Activated T-helper 1 cell treated with anti-CD3 and anti-CD28 coated beads, Interleukin-2, amount 50 U/mL, for 16 hours (primary cell): ENCODE data around the gene SPATA31E1.
"Not testable (repeated sequence)": the region's sequence is repeated elsewhere in the genome, so short reads cannot be mapped to it uniquely, and the experiment has no call there.

Experiments
- DNase-seq, 2 donors: peaks; one replicate each; pipeline ENCODE4 v3.0.0-alpha.2; 2020; ENCODE audit warnings: low read depth in 1 of 2, low spot score in 1 of 2

SPATA31E1 gene

GRCh38 chr9:87919013-87919412, 36.3 kb downstream of the SPATA31E1 start:
- DNase-seq = not testable (repeated sequence)

GRCh38 chr9:87921561-87921960, 38.9 kb downstream of the SPATA31E1 start:
- not testable (repeated sequence) for DNase-seq

DNA sequence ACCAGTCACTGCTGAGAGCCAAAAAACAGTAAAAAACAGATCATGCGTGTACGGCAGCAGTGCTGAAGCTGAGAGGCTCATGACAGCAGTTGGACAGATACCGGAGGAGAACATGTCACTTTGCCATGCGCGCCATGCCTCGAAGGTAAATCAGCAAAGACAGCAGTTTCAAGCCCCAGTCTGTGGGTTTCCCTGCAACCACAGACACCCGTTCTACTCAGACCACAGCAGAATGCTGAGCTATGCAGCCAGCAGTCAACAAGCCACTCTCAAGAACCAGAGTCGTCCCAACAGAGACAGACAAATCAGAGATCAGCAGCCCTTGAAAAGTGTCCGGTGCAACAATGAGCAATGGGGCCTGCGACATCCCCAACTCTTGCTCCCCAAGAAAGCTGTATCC, 40.3 kb downstream of the SPATA31E1 start:
- not testable (repeated sequence) for DNase-seq

DNA sequence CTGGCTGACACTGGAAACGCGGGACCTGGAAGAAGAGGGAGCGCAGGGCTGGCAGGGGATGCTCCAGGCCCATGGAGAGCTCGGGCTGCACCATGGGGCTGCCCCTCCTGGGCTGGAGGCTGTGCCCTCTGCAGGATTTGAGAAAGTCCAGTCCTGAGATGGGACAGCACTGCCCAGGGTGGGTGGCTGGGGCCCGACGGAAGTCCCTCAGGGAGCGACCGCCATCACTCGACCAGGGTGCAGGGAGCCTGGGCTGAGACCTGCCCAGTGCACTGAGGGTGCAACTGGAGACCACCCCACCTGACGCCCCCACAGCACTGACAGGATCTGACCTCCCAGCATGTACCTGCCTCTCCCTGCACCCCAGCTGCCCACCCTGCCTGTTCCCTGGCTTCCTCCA, 42.2 kb downstream of the SPATA31E1 start:
- DNase-seq = not testable (repeated sequence)

DNA sequence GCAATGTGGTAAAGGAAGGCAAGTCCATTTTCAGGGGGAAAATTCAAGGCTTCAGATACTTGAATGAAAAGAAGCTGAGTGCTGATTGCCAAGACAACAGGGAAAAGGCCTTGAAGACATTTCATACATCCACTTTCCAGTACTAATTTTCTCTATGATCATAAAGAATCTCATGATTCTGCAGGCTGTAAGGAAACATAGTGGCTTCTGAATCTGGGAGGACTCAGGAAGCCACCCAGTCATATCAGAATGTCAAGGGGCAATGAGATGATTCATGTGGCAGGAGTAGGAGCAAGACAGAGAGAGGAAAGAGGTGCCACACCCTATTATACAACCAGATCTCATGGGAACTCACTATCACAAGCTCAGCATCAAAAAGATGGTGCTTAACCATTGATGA, 46.5 kb downstream of the SPATA31E1 start:
- not testable (repeated sequence) for DNase-seq

GRCh38 chr9:87934444-87934843, 51.8 kb downstream of the SPATA31E1 start:
- DNase-seq = not testable (repeated sequence)

- not testable (repeated sequence) for DNase-seq
These were observed 54.7 kb downstream of the SPATA31E1 start for GRCh38 chr9:87937352-87937751.

- not testable (repeated sequence) for DNase-seq
These were observed 55.2 kb downstream of the SPATA31E1 start for GRCh38 chr9:87937918-87938317.

DNA sequence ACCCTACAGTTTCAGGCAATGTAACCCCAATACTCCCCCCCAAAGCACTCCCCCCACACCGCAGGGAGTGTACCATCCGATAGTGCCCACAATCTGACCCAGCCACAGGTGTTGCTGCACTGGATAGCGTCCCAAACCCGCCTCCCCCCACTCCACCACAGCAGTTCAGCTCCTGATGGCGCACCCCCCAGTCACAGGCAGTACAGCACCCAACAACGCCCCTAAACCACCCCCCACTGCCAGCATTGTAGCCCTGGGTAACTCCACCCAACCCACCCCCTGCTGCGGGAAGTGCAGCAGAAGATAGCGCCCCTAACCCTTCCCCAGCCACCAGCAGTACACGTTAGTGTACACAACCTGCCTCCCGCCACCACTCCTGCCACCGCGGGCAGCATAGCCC, 55.7 kb downstream of the SPATA31E1 start:
- DNase-seq = not testable (repeated sequence)
